Measurements from ENCODE around the gene PDE6A. TPM values are rescaled to one million over a fixed set of nuclear protein-coding genes. Genes with fewer than 3 reads are reported as not detected.

The PDE6A gene
- total and polyA plus RNA-seq, 2 donors (not counting 3 experiments of a cell fraction or from before 2014, with no cell fraction given) = not detected

DNA sequence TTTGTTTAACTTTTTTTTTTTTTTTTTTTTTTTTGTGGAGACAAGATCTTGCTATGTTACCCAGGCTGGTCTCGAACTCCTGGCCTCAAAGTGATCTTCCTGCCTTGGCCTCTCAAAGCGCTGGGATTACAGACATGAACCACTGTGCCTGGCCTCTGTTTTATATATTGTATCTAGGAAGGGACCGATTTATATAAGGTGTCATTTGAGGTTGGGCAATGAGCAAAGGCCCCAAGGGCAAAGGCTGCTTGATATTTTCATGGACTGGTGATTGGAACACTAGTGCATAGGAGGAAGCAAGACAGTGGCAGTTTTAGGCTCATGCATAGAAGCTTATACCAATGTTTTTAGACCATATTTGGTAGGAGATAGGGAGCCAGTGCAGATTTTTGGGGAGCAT, 19.1 kb upstream of the PDE6A start:
- FAIRE-seq (no peak), DNase-seq (ENCODE audit: low read depth, low spot score) (no peak)
- no peaks in the 10 kb centered on the region for H3K79me2 ChIP-seq (ENCODE audit: control insufficient read depth, insufficient read depth, low read length)
- H3K27ac ChIP-seq (ENCODE audit: insufficient read depth, low read depth, low read length) = no peak overlapping the region
- TF ChIP-seq EZH2 (IDR thresholded peaks at IDR 0.05; ENCODE audit: borderline replicate concordance, low read depth, low read length, severe bottlenecking) (no peak), JUN (IDR thresholded peaks at IDR 0.05; ENCODE audit: borderline replicate concordance, insufficient read depth, insufficient read length, low read depth) (no peak), POLR2AphosphoS5 (IDR thresholded peaks at IDR 0.05; ENCODE audit: insufficient read depth, low read depth, low read length) (no peak), FOS (IDR thresholded peaks at IDR 0.05; ENCODE audit: borderline replicate concordance, insufficient read depth, low read length) (no peak), MYC (IDR thresholded peaks at IDR 0.05; ENCODE audit: low read depth, low read length) (no peak), GATA2 (IDR thresholded peaks at IDR 0.05; ENCODE audit: insufficient read depth, insufficient read length, low read depth, low read length) (no peak), POLR2A (IDR thresholded peaks at IDR 0.05; ENCODE audit: low read depth, low read length) (no peak)
- TF ChIP-seq, protein P1, sequence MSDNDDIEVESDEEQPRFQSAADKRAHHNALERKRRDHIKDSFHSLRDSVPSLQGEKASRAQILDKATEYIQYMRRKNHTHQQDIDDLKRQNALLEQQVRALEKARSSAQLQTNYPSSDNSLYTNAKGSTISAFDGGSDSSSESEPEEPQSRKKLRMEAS (IDR thresholded peaks at IDR 0.05; ENCODE audit: insufficient read depth, insufficient read length) = no peak
- TF ChIP-seq, protein P2, sequence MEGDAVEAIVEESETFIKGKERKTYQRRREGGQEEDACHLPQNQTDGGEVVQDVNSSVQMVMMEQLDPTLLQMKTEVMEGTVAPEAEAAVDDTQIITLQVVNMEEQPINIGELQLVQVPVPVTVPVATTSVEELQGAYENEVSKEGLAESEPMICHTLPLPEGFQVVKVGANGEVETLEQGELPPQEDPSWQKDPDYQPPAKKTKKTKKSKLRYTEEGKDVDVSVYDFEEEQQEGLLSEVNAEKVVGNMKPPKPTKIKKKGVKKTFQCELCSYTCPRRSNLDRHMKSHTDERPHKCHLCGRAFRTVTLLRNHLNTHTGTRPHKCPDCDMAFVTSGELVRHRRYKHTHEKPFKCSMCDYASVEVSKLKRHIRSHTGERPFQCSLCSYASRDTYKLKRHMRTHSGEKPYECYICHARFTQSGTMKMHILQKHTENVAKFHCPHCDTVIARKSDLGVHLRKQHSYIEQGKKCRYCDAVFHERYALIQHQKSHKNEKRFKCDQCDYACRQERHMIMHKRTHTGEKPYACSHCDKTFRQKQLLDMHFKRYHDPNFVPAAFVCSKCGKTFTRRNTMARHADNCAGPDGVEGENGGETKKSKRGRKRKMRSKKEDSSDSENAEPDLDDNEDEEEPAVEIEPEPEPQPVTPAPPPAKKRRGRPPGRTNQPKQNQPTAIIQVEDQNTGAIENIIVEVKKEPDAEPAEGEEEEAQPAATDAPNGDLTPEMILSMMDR (IDR thresholded peaks at IDR 0.05; ENCODE audit: extremely low read depth in 1 of 2, insufficient read depth in 1 of 2, low read depth in 1 of 2, low read length in 2 of 2) = no peak
- CTCF ChIA-PET = interaction anchor here (0.9 to 13.6 kb wide), 7 partner anchors 23 to 128 kb away, joined by 3 to 421 read pairs (median 4); no protein-coding TSS in a partner anchor
- no peaks in the 10 kb centered on the region for H3K27me3 ChIP-seq (ENCODE audit: control insufficient read depth in 2 of 2, insufficient read depth in 2 of 2, low read length in 2 of 2)
- peaks cover 21% of the 10 kb centered on the region for H3K4me1 ChIP-seq (ENCODE audit: control insufficient read depth, extremely low read depth, insufficient read depth, low read length)
- intact Hi-C loops (cut with micrococcal nuclease) = no loop called here
- H2AFZ ChIP-seq (ENCODE audit: low read depth, low read length) = no peak overlapping the region
- no peaks in the 10 kb centered on the region for H3K36me3 ChIP-seq (ENCODE audit: control insufficient read depth in 2 of 2, extremely low read depth in 1 of 2, insufficient read depth in 2 of 2, low read length in 2 of 2)
- H3K9me3 ChIP-seq (replicated peaks; ENCODE audit: control insufficient read depth, insufficient read depth, low read length) = no peaks in the 10 kb centered on the region
- H3K4me3 ChIP-seq (replicated peaks in 1 of 3; ENCODE audit: insufficient read depth in 1 of 3, low read depth in 1 of 3, low read length in 3 of 3) = no peak overlapping the region
- dilution Hi-C loops (cut with MboI; ENCODE audit: extremely low pct_ligation_motif_present, low sequenced_read_pairs) = no loop called here
- H3K9me1 ChIP-seq (replicated peaks; ENCODE audit: control insufficient read depth, extremely low read depth, insufficient read depth, low read length) = no peaks in the 10 kb centered on the region
- H4K20me1 ChIP-seq (replicated peaks; ENCODE audit: control insufficient read depth, extremely low read depth, insufficient read depth, low read length) = no peaks in the 10 kb centered on the region
- no peak overlapping the region for H3K4me2 ChIP-seq (ENCODE audit: insufficient read depth, low read length)
- no peak overlapping the region for H3K9ac ChIP-seq (replicated peaks; ENCODE audit: extremely low read depth, insufficient read depth, low read length)
- POLR2A ChIA-PET = no interaction called here
- BruUV-seq (replicated peaks) = no TSS peak
